HEK293 (cell line): ENCODE measurements around the gene MAML2.

ENCODE experiments used
- ZNF138 ChIP-seq: fragments of 450-650 bp; formaldehyde crosslinking; IDR thresholded peaks from 2 replicates; pipeline ENCODE4 v1.5.1; 2016; ENCODE audit warnings: missing biosample characterization, missing genetic modification characterization, borderline replicate concordance
- ZNF274 ChIP-seq, 2 experiments: fragments of 200-500 bp in 1 of 2; fragments of 450-650 bp in 1 of 2; sonication (Bioruptor generic) in 1 of 2; formaldehyde crosslinking in 1 of 2; IDR thresholded peaks; 2 replicates each; pipeline versions ENCODE4 v1.5.1 to v1.6.1; 2014 to 2016; ENCODE audit warnings: borderline replicate concordance in 1 of 2, inconsistent platforms in 1 of 2, low read length in 1 of 2, missing biosample characterization in 1 of 2, missing genetic modification characterization in 1 of 2
- ZNF394 ChIP-seq: fragments of 450-650 bp; formaldehyde crosslinking; IDR thresholded peaks from 2 replicates; pipeline ENCODE4 v1.5.1; 2016; ENCODE audit warnings: missing biosample characterization, missing genetic modification characterization, mild to moderate bottlenecking, moderate library complexity, borderline replicate concordance
- ZNF423 ChIP-seq: fragments of 450-650 bp; formaldehyde crosslinking; IDR thresholded peaks from 2 replicates; pipeline ENCODE4 v1.5.1; 2016; ENCODE audit warnings: missing biosample characterization, missing genetic modification characterization
- ZNF747 ChIP-seq: fragments of 450-650 bp; formaldehyde crosslinking; IDR thresholded peaks from 2 replicates; pipeline ENCODE4 v1.5.1; 2016; ENCODE audit warnings: missing biosample characterization, missing genetic modification characterization
- TF ChIP-seq, protein P1 (sequence below): fragments of 450-650 bp; formaldehyde crosslinking; IDR thresholded peaks from 2 replicates; pipeline ENCODE4 v1.5.1; 2016; ENCODE audit warnings: missing biosample characterization, missing genetic modification characterization
- TF ChIP-seq, protein P2 (sequence below): fragments of 450-650 bp; formaldehyde crosslinking; IDR thresholded peaks from 2 replicates; pipeline ENCODE4 v1.5.1; 2016; ENCODE audit warnings: missing biosample characterization, missing genetic modification characterization, low read depth
- TF ChIP-seq, protein P3 (sequence below): fragments of 450-650 bp; formaldehyde crosslinking; IDR thresholded peaks from 2 replicates; pipeline ENCODE4 v1.5.1; 2016; ENCODE audit warnings: missing biosample characterization, missing genetic modification characterization, low read depth
- TF ChIP-seq, protein P4 (sequence below): sonication (generic); formaldehyde crosslinking; IDR thresholded peaks from 2 replicates; pipeline ENCODE4 v1.8.1; 2022; ENCODE audit warnings: mild to moderate bottlenecking, moderate library complexity, missing genetic modification reagents

DNA sequence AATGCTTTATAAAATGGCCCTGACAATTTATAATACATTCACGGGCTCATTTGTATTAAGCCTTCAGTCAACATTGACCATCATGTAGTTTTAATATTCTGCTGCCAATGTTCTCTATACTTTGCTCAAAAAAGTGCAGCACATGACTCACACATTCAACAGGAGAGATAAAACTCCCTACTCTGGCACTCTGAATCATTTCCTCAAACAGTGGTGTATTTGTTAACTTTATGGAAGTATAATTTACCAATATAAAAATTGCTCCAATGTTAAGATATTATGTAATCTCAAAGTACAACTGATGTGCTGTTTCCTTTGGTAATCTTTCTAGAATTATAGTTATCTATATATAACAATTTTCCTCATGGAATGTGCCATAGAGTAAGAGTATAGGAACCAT, 39.9 kb downstream of the MAML2 start:
- TF ChIP-seq ZNF274 (IDR thresholded peaks at IDR 0.05; ENCODE audit: low read length) = no peak
- TF ChIP-seq ZNF274 (tag by site-specific recombination; IDR thresholded peaks at IDR 0.05; ENCODE audit: borderline replicate concordance) = no peak
- TF ChIP-seq, protein P1, sequence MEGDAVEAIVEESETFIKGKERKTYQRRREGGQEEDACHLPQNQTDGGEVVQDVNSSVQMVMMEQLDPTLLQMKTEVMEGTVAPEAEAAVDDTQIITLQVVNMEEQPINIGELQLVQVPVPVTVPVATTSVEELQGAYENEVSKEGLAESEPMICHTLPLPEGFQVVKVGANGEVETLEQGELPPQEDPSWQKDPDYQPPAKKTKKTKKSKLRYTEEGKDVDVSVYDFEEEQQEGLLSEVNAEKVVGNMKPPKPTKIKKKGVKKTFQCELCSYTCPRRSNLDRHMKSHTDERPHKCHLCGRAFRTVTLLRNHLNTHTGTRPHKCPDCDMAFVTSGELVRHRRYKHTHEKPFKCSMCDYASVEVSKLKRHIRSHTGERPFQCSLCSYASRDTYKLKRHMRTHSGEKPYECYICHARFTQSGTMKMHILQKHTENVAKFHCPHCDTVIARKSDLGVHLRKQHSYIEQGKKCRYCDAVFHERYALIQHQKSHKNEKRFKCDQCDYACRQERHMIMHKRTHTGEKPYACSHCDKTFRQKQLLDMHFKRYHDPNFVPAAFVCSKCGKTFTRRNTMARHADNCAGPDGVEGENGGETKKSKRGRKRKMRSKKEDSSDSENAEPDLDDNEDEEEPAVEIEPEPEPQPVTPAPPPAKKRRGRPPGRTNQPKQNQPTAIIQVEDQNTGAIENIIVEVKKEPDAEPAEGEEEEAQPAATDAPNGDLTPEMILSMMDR (tag by site-specific recombination) = no peak
- no peak for TF ChIP-seq ZNF138 (tag by site-specific recombination)
- no peak for TF ChIP-seq ZNF394 (tag by site-specific recombination)
- TF ChIP-seq, protein P2, sequence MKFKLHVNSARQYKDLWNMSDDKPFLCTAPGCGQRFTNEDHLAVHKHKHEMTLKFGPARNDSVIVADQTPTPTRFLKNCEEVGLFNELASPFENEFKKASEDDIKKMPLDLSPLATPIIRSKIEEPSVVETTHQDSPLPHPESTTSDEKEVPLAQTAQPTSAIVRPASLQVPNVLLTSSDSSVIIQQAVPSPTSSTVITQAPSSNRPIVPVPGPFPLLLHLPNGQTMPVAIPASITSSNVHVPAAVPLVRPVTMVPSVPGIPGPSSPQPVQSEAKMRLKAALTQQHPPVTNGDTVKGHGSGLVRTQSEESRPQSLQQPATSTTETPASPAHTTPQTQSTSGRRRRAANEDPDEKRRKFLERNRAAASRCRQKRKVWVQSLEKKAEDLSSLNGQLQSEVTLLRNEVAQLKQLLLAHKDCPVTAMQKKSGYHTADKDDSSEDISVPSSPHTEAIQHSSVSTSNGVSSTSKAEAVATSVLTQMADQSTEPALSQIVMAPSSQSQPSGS = no peak
- no peak for TF ChIP-seq ZNF423 (tag by site-specific recombination)
- TF ChIP-seq, protein P3, sequence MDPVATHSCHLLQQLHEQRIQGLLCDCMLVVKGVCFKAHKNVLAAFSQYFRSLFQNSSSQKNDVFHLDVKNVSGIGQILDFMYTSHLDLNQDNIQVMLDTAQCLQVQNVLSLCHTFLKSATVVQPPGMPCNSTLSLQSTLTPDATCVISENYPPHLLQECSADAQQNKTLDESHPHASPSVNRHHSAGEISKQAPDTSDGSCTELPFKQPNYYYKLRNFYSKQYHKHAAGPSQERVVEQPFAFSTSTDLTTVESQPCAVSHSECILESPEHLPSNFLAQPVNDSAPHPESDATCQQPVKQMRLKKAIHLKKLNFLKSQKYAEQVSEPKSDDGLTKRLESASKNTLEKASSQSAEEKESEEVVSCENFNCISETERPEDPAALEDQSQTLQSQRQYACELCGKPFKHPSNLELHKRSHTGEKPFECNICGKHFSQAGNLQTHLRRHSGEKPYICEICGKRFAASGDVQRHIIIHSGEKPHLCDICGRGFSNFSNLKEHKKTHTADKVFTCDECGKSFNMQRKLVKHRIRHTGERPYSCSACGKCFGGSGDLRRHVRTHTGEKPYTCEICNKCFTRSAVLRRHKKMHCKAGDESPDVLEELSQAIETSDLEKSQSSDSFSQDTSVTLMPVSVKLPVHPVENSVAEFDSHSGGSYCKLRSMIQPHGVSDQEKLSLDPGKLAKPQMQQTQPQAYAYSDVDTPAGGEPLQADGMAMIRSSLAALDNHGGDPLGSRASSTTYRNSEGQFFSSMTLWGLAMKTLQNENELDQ = no peak
- TF ChIP-seq ZNF747 (tag by site-specific recombination) = no peak
- TF ChIP-seq, protein P4, sequence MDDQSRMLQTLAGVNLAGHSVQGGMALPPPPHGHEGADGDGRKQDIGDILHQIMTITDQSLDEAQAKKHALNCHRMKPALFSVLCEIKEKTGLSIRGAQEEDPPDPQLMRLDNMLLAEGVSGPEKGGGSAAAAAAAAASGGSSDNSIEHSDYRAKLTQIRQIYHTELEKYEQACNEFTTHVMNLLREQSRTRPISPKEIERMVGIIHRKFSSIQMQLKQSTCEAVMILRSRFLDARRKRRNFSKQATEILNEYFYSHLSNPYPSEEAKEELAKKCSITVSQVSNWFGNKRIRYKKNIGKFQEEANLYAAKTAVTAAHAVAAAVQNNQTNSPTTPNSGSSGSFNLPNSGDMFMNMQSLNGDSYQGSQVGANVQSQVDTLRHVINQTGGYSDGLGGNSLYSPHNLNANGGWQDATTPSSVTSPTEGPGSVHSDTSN (CRISPR knock-in tag) = no peak
